ENCODE measurements around the gene DOCK4. TPM values are rescaled to one million over a fixed set of nuclear protein-coding genes. Genes with fewer than 3 reads are reported as not detected.

Gene DOCK4
- polyA plus RNA-seq, 4 donors: 16.9 to 29.9 (median 21.1) TPM

- DNase-seq (ENCODE audit: low read depth in 4 of 4, low spot score in 2 of 4): no peak
Measured at GRCh38 chr7:111844904-111845671, 361.1 kb downstream of the DOCK4 start.

DNA sequence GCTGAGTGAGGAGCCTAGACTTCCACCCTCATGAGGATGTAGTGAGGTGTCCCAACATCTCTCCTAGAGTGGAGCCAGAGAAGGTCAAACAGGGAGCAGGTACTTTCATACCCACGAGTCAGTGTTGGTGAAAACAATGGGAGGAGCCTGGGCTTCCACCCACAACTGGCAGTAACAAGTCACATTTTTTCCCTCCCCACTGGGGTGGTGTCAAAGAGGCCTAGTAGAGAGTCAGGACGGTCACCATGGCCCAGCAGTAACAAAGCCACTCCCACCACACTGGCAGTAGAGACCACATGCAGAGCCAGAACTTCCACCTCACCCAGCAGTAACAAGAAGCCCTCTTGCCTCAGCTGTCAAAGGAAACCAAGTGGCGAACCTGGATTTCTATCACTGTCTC lies 363.7 kb downstream of the DOCK4 start:
- no peak for DNase-seq (ENCODE audit: low read depth in 4 of 4, low spot score in 2 of 4)

DNA sequence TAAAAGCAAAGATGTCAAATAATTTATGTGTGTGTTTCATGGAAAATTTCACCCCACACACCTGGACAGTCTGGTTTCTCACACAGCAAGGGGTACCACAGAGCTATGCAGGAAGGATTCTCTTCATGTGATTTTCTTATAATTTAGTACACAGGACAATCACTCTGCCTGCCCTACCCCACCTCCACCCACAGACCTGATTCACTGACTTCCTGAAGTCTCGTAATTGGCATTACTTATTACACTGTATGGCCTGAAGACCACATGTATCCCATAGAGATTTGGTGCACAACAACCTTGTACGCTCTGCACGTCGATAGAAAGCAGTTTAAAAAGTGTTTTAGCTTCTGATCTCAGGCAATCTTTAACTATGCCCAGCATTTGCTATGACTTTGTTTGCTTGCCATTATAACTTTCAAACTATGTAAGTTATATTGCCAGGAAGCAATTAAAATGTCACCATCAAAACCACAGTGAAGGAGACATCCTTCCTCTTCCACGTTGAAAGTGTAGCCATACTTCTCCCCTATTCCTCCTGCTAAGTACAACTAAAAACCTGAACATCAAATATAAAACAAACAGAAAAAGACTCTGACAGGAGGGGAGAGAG lies 364.5 kb downstream of the DOCK4 start:
- DNase-seq (ENCODE audit: low read depth in 4 of 4, low spot score in 2 of 4): no peak

- no peak for DNase-seq (ENCODE audit: low read depth in 4 of 4, low spot score in 2 of 4)
Measured at GRCh38 chr7:111840528-111840927, 365.7 kb downstream of the DOCK4 start.

DNA sequence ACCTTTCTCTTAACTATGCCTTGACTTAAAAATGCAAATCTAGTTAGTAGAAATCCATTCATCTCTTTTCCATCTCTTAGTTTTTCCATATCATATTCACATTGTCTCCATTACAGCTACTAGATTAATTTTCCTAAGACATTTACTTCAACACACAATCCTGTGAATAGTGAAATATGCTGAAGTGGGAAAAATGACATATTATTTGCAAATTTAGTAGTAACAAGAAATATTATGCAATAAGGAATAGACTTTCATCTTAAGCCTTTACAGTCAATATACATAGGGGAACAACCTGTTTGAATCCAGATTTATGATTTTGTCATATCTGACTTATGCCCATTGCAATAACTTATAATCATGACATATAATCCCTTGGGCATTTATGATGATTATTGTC lies 366.9 kb downstream of the DOCK4 start:
- DNase-seq (ENCODE audit: low read depth in 4 of 4, low spot score in 2 of 4): no peak

DNA sequence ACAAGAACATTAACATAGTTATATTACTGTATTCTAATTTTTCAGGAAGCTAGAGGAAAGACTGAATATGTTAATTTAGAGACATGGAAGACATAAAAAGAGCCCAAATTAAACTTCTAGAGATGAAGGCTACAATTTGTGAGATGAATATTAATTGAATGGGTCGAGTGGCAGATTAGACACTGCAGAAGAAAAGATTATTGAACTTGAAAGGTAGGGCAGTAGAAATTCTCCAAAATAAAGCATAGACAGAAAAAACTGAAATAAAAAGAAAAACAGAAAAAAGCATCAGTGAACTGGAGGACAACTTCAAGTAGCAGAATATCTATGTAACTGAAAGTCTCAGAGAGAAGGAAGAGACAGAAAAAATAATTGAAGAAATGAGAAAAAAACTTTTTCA lies 369.6 kb downstream of the DOCK4 start:
- no peak for DNase-seq (ENCODE audit: low read depth in 4 of 4, low spot score in 2 of 4)

DNA sequence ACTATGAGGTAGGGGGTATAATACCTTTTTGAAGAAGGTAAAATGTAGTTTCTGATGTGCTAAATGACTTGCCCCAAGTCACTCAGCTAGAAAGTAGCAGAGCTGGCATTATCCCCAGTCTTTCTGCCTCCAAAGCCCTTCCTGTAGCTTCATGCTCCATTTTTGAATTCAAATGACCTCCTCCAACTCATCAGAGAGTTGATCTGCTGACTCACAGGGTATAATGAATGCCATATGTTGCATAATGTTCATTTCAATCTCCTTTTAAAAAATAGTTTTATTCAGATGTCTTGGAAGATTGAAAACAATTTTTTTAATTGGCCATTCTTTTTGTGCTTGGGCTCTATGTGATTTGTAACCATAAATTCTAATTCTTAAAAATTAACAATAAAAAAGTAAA lies 371.1 kb downstream of the DOCK4 start:
- DNase-seq (ENCODE audit: low read depth in 4 of 4, low spot score in 2 of 4): no peak

DNA sequence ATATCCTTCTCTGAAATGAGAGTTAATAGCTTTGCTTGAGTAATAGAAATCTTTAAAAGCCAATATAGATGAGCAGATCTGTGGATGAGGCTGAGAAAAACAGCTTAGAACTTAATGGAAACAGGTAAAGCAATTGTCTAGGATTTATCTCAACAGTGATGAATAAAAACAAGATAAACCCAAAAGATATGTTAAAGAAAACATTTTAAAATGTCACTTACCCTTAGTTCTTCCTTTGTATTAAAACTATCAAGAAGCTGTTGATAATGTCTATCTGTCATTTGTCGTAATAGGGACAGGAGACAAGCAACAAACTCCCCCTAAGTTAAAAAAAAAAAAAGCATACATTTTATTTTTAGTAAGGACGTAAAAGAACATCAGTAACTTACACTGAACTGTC lies 371.8 kb downstream of the DOCK4 start:
- no peak for DNase-seq (ENCODE audit: low read depth in 4 of 4, low spot score in 2 of 4)

GRCh38 chr7:111833466-111833865 lies 372.7 kb downstream of the DOCK4 start:
- no peak for DNase-seq (ENCODE audit: low read depth in 4 of 4, low spot score in 2 of 4)

- no peak for DNase-seq (ENCODE audit: low read depth in 4 of 4, low spot score in 2 of 4)
Measured at GRCh38 chr7:111832174-111832573, 374.0 kb downstream of the DOCK4 start.

- DNase-seq (ENCODE audit: low read depth in 4 of 4, low spot score in 2 of 4): no peak
Measured at GRCh38 chr7:111829221-111829620, 377.0 kb downstream of the DOCK4 start.

- no peak for DNase-seq (ENCODE audit: low read depth in 4 of 4, low spot score in 2 of 4)
Measured at GRCh38 chr7:111827863-111828504, 378.2 kb downstream of the DOCK4 start.

DNA sequence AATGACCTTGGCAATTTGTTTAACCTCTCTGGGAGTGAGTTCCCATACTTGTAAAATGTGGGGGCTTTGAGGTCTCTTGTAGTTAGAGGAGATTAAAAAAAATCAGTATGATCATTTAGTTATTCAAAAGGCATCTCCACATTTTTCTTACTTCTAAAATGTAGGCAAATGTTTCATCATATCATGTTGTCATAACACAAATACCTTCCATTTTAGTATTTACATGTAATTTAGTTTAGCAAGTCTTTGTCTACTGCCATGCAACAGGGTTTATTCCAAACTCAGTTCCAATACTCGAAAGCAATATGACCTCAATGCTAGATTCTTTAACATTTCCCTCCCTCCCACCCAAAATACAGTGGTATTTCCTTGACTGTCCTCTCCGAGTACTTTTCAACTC lies 381.2 kb downstream of the DOCK4 start:
- DNase-seq (ENCODE audit: low read depth in 4 of 4, low spot score in 2 of 4): no peak

GRCh38 chr7:111823826-111824225 lies 382.4 kb downstream of the DOCK4 start:
- no peak for DNase-seq (ENCODE audit: low read depth in 4 of 4, low spot score in 2 of 4)

GRCh38 chr7:111821046-111821445 lies 385.2 kb downstream of the DOCK4 start:
- DNase-seq (ENCODE audit: low read depth in 4 of 4, low spot score in 2 of 4): no peak

GRCh38 chr7:111820621-111821020 lies 385.6 kb downstream of the DOCK4 start:
- no peak for DNase-seq (ENCODE audit: low read depth in 4 of 4, low spot score in 2 of 4)

- DNase-seq (ENCODE audit: low read depth in 4 of 4, low spot score in 2 of 4): no peak
Measured at GRCh38 chr7:111820121-111820520, 386.1 kb downstream of the DOCK4 start.

GRCh38 chr7:111815354-111815753 lies 390.8 kb downstream of the DOCK4 start:
- DNase-seq (ENCODE audit: low read depth in 4 of 4, low spot score in 2 of 4): no peak

GRCh38 chr7:111813306-111813705 lies 392.9 kb downstream of the DOCK4 start:
- no peak for DNase-seq (ENCODE audit: low read depth in 4 of 4, low spot score in 2 of 4)

GRCh38 chr7:111806232-111806631 lies 400.0 kb downstream of the DOCK4 start:
- DNase-seq (ENCODE audit: low read depth in 4 of 4, low spot score in 2 of 4): no peak

GRCh38 chr7:111803015-111803758 lies 403.0 kb downstream of the DOCK4 start:
- DNase-seq (ENCODE audit: low read depth in 4 of 4, low spot score in 2 of 4): no peak
